Mucosa of gallbladder (tissue), 1 donor: ENCODE results near the gene RPL36A. TPM values are rescaled to one million over a fixed set of nuclear protein-coding genes. Genes with fewer than 3 reads are reported as not detected.

ENCODE experiments used
- DNase-seq: peaks from one replicate; pipeline ENCODE4 v3.0.0-alpha.2; 2020; ENCODE audit warnings: low spot score
- total RNA-seq: library from RNA; stranded (reverse); gene quantifications from one replicate; pipeline ENCODE4 v1.2.1, GENCODE V29; 2021
- donor health status: DM: no; HTN: no; CAD: no.

Gene RPL36A
- total RNA-seq, 1 donor from 2014 or later: 124 TPM

DNA sequence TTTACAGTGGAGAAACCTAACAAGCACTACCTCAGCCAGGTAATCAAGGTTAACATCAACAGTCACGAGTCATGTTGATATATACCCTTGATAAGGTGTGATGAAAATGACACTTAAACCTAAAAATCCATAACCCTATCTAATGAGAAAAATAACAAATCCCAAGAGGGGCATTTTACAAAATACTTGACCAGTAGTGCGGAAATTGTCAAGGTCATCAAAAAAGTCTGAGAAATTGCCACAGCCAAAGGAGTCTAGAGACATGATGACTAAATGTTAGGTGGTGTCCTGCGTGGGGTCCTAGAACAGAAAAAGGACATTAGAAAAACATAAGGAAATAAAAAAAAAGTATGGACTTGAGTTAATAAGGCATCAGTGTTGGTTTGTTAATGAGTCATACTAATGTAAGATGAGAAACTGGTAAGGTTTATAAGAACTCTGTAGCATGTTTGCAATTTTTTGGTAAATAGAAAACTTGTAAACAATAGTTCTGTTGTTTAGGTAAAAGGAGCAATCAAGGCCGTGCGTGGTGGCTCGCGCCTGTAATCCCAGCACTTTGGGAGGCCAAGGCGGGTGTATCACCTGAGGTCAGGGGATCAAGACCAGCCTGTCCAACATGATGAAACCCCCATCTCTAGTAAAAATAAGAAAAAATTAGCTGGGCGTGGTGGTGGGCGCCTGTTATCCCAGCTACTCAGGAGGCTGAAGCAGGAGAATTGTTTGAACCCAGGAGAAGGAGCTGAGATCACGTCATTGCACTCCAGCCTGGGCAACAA lies 2.9 kb downstream of the RPL36A start:
- no peak for DNase-seq

DNA sequence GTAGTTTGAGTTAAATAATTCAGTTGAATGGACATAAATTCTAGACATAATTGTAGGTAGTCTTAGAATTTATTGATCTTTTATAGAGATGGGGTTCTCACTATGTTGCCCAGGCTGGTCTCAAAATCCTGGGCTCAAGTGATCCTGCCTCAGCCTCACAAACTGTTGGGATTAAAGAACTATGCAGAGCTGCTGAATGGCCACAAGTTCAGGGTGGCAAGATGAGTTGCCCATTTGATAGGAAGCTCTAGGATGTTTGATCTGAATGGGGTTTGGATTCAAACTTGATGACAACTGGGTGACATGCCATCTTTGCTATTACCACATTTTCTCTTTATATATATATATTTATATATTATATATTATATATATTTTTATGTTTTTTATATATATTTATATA lies 3.6 kb downstream of the RPL36A start:
- DNase-seq: no peak

DNA sequence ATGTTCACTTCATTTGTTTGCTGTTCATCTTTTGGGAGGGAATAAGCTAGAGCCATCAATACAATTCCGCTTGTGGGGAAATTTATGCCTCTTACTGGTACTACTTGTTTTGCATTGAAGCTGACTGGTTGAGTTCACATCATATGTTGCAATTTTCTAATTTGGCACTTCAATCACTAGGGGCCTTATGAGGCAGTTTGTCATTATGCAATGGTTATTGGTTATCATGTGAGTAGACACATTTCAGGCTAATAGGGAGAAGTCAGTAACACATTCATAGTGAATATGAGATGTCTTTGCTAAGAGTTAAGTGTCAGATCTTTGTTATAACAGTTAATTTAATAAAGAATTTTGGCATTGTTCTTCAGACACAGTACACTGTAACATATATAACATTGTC lies 5.0 kb downstream of the RPL36A start:
- DNase-seq: no peak

GRCh38 chrX:101397779-101398178 lies 7.0 kb downstream of the RPL36A start:
- DNase-seq: no peak

DNA sequence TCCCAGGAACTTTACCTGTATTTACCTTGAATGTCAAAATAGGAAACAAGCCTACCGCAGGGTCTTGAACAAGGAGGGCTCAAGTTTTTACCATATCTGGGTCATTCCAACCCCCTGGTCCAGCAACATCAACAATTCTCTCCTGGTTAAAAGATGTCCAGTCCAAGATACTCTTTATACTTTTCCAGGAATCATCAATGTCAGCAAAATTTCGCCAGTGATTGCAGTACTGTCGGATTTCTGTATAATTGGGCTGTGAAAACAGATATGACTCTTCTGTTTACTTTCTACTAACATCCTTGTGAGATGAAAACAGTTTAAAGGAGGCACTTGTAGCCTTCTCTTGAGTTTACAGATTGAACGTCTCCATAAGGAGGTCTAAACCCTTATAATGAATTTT lies 7.9 kb downstream of the RPL36A start:
- DNase-seq: no peak

DNA sequence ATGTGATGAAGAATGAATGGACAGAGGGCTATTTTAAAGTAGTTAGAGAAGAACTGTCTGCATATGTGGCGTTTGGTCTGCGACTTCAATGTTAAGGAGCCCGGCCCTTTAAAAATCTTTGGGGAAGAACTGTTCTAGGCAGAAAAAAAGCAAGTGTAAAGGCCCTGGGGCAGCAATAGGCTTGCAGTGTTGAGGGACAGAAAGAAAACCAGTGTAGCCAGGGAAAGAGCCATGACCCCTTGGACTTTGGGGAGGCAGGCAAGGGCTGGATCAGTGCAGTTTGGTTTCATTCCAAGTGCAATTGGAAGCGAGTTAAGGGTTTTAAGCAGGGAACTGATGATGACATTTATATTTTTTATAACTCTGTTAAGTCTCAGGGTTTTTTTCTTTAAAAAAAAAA lies 9.0 kb downstream of the RPL36A start:
- no peak for DNase-seq

- no peak for DNase-seq
These were observed 16.4 kb downstream of the RPL36A start for GRCh38 chrX:101407167-101407747.

DNA sequence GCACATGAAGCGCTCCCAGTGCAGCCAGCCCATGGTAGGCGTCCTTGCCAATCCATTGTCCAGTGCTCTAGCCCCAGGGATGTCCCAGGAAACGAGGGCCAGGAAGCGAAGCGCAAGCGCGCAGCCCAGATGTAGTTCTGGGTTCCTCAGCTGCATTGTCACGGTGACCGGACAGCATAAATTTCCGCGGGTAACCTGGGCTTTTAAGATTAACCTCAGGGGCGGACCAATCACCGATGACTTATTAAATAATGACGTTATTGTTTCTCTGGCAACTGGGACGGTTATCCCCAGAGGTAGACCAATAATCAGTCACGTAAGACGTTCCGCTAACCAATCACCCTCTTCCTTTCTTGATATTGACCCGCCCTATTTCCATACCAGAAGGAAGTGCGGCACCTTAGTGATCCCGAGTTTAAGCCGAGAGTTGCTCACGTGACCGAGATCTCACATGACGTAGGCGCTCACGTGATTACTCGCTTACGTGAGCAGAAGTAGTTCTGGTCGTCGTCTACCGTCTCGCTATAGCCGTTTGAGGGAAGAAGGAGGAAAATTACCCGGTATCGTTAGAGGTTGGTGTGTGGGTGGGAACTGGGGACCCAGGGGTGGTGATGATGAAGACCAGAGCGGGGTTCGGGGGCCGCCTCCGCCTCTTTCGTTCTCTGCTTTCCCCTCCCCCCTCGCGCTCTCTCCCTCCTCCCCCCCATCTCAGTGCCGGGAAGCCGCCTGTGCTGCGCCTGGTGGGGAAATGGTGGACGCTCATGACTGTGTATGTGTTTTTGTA lies 17.1 kb downstream of the RPL36A start, which contains the start of the genes GLA and HNRNPH2:
Gene GLA, minus strand, starts transcription at position 178 of the 784 bp plus-strand sequence. Its CDS starts 22 bp downstream, at position 156.
Gene HNRNPH2, plus strand, starts transcription at position 475 of the 784 bp plus-strand sequence. CDS start 3,767 bp downstream, outside the sequence.
- DNase-seq: peak; percentile 96

GRCh38 chrX:101408532-101408841 lies 17.7 kb downstream of the RPL36A start:
- no peak for DNase-seq

DNA sequence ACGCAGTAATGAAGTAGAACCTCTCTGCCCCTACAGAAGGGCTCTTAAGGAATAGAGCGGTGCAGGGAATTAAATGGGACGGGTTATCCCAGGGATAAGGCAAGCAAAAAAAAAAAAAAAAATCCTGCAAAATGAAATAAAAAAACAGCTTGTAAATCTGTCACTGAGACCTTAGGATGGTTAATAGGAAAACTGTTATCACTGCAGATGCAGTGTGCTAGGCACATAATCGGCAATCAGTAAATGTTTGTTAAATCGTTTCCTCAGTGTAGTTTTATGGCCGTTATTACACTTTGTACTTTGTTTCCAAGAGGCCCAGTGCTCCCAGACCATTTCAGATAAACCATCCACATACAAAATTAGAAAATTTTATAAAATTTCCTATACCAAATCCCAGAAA lies 18.2 kb downstream of the RPL36A start:
- no peak for DNase-seq

GRCh38 chrX:101410461-101410860 lies 19.6 kb downstream of the RPL36A start:
- DNase-seq: no peak

DNA sequence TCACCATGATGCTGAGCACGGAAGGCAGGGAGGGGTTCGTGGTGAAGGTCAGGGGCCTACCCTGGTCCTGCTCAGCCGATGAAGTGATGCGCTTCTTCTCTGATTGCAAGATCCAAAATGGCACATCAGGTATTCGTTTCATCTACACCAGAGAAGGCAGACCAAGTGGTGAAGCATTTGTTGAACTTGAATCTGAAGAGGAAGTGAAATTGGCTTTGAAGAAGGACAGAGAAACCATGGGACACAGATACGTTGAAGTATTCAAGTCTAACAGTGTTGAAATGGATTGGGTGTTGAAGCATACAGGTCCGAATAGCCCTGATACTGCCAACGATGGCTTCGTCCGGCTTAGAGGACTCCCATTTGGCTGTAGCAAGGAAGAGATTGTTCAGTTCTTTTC lies 21.2 kb downstream of the RPL36A start:
- no peak for DNase-seq

DNA sequence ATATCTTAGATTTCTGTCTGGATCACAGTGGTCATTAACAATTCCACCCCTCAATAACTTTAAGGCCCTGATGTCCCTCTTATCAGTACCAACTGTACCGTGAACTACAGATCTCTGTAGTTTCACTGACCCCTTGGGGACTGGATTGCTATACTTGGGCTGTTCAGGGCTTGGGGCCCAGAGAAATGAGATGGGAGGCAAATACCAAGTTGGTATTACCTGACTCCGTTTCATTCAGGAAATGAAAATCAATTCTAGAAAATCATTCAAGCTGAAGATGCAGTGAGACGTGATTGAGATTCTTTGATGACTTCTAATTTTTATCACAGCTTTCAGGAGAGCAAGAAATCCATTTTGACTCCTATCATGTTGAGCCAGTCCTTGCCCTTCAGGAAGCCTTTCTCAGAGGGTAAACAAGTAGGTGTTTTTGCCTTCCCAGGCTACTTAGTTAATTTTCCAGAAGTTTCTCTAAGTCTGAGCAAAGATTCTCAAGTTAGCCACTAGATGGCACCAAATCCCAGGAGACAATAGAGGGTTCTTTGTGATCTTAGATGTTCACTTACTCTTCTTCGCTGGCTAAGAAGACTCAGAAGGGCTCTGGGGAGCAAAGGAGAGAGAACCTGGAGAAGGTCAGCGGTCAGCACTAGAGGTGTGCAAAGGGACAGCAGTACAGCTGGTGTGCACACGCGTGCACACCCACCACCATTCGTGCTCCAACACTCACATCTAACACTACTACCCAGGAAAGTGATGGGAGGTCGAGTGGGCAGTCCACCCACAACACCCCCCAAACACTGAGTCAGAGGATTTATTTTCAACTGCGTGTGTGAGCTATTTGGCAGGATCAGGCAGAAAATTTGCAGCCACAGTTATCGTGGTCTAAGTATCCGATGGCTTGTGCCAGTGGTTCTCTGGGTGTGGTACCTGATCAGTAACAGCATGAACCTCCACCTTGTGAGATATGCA lies 24.7 kb downstream of the RPL36A start:
- DNase-seq: peak; percentile 34

DNA sequence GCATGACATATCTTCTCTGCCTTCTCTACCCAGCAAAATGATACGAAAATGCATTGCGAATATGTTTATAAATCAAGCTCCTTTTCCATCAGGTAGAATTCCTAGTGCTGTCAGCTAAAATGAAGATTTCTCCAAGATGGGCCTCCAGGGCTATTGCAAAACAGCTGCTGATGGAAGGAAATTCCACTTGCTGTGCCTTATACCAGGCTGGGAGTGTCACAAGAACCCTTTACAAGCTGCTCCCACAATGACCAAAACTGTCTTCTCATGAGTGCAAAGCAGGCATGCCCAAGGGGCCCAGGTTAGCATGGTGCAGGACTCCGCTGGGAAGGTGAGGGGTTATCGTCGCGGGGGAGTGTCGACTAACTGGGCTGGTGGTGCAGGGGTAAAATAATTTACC lies 25.9 kb downstream of the RPL36A start:
- DNase-seq: no peak

GRCh38 chrX:101417190-101417589 lies 26.4 kb downstream of the RPL36A start:
- DNase-seq: no peak

- DNase-seq: no peak
These were observed 27.4 kb downstream of the RPL36A start for GRCh38 chrX:101417981-101418841.

DNA sequence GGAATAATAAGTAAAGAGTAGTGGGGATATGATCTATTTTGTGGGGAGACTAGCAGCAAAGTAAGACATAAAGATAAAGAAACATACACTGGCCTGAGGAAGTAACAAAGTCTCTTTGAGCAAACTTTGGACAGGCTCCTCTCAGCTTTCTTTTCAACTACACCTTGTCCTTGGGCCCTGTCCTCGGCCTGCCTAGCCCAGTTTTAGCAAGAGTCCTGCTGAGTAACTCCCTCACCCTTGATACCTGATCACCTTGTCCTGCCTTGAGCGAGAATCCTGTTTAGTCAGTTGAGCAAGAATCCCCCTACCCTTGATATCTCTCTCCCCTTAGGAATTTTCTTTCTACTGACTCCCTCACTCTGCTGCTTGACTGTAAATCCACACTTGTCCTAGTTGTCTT lies 28.7 kb downstream of the RPL36A start:
- DNase-seq: no peak

DNA sequence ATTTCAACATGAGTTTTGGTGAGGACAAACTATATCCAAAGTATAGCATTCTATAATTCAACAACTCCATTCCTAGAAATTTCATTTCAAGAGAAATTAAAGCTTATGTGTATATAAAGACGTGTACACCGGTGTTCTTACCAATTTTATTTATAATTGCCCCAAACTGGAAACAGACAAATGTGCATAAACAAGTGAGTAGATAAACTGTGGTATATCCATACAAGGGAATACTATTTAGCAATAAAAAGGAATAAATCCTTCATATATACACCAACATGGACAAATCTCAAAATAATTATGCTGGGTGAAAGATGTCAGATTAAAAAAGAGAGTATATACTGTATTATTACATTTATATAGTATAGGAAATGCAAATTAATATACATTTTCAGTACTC lies 37.1 kb downstream of the RPL36A start:
- DNase-seq: no peak

- DNase-seq: no peak
These were observed 39.1 kb downstream of the RPL36A start for GRCh38 chrX:101429934-101430333.

DNA sequence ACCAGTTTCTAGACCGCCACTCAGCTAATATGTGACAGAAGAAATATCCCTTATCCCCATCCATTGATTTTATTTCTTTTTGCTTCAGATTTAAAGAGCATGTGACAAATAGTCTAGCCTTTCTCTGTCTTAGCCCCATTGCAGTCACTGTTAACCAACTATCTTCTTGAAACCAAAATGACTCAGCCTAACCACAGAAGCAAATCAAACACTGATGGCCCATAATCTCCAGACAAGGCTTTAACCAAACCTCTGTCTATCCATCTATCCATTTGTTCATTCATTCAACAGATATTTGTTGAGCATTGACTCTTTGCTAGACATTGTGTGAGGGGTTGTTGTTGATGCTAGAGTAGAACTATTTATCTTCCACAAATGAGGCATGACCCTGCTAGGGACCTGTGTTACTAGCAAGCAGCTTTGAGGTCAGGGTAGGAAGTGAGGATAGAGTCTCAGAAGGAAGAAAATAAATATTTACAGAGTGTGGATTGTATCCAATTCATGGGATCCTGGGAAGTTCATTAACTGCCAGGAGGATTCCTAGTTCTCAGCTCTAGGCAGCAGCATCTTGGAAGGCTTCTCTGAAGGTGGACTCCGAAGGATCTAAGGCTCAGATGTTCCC lies 39.8 kb downstream of the RPL36A start:
- no peak for DNase-seq
